Mesothelial cell of epicardium (in vitro differentiated cells): Measurements from ENCODE around the gene OLFML2B. TPM values are rescaled to one million over a fixed set of nuclear protein-coding genes. Genes with fewer than 3 reads are reported as not detected.
A peak's percentile ranks its signal among the peaks of the same experiment; 100 is the strongest.

Experiments used
- DNase-seq, 2 experiments: peaks; one replicate each; pipeline ENCODE4 v3.0.0; 2021; ENCODE audit warnings: low spot score in 2 of 2; ENCODE audit not compliant: unreplicated experiment in 2 of 2
- H3K27ac Mint-ChIP-seq: 2 replicates; pipeline ENCODE4 v1.8.0; 2021; ENCODE audit warnings: mixed read lengths
- H3K27me3 Mint-ChIP-seq: 2 replicates; pipeline ENCODE4 v1.8.0; 2021; ENCODE audit warnings: low read depth, mixed read lengths
- H3K36me3 Mint-ChIP-seq: 2 replicates; pipeline ENCODE4 v1.8.0; 2021; ENCODE audit warnings: mixed read lengths
- H3K4me1 Mint-ChIP-seq: 2 replicates; pipeline ENCODE4 v1.8.0; 2021; ENCODE audit warnings: mixed read lengths
- H3K4me3 Mint-ChIP-seq: 2 replicates; pipeline ENCODE4 v1.8.0; 2021; ENCODE audit warnings: mild to moderate bottlenecking, moderate library complexity, mixed read lengths
- H3K9me3 Mint-ChIP-seq: 2 replicates; pipeline ENCODE4 v1.8.0; 2021; ENCODE audit warnings: mixed read lengths
- CTCF ChIP-seq: fragments of 200-600 bp; sonication (generic); IDR thresholded peaks from one replicate; pipeline ENCODE4 v1.5.0; 2021; ENCODE audit warnings: antibody characterized with exemption; ENCODE audit not compliant: unreplicated experiment
- total RNA-seq: library from RNA; stranded (reverse); gene quantifications from 3 replicates; pipeline ENCODE4 v1.2.1, GENCODE V29; 2021

The OLFML2B gene
- total RNA-seq, 1 donor from 2014 or later: 4.4 TPM

- no peak for TF ChIP-seq CTCF
- Mint-ChIP-seq H3K9me3 (no peaks in the 10 kb centered on the region), H3K4me3 (no peak overlapping the region), H3K36me3 (peaks cover 12% of the 10 kb centered on the region), H3K27ac (no peak overlapping the region), H3K27me3 (peaks cover 6% of the 10 kb centered on the region), H3K4me1 (peaks cover 4% of the 10 kb centered on the region)
- DNase-seq: no peak
Observed at GRCh38 chr1:161970633-161971032, 53.0 kb downstream of the OLFML2B start.

- H3K4me1 Mint-ChIP-seq: peaks cover 4% of the 10 kb centered on the region
- no peaks in the 10 kb centered on the region for H3K9me3 Mint-ChIP-seq
- DNase-seq: no peak
- no peak overlapping the region for H3K4me3 Mint-ChIP-seq
- H3K27ac Mint-ChIP-seq: no peak overlapping the region
- peaks cover 12% of the 10 kb centered on the region for H3K36me3 Mint-ChIP-seq
- TF ChIP-seq CTCF: no peak
- peaks cover 6% of the 10 kb centered on the region for H3K27me3 Mint-ChIP-seq
Observed at GRCh38 chr1:161970036-161970435, 53.6 kb downstream of the OLFML2B start.

- peaks cover 14% of the 10 kb centered on the region for H3K36me3 Mint-ChIP-seq
- no peaks in the 10 kb centered on the region for H3K27me3 Mint-ChIP-seq
- no peak for DNase-seq
- H3K4me1 Mint-ChIP-seq: no peaks in the 10 kb centered on the region
- no peak overlapping the region for H3K27ac Mint-ChIP-seq
- no peaks in the 10 kb centered on the region for H3K9me3 Mint-ChIP-seq
- H3K4me3 Mint-ChIP-seq: no peak overlapping the region
- TF ChIP-seq CTCF: no peak
Observed at GRCh38 chr1:161966067-161966466, 57.6 kb downstream of the OLFML2B start.

- peak overlapping the region; percentile 76 for H3K27ac Mint-ChIP-seq
- no peak for DNase-seq
- H3K36me3 Mint-ChIP-seq: peaks cover 24% of the 10 kb centered on the region
- no peak for TF ChIP-seq CTCF
- no peaks in the 10 kb centered on the region for H3K4me1 Mint-ChIP-seq
- no peaks in the 10 kb centered on the region for H3K9me3 Mint-ChIP-seq
- H3K4me3 Mint-ChIP-seq: no peak overlapping the region
- peaks cover 6% of the 10 kb centered on the region for H3K27me3 Mint-ChIP-seq
Observed at GRCh38 chr1:161962091-161962887, 61.4 kb downstream of the OLFML2B start.

GRCh38 chr1:161958425-161958824, 65.2 kb downstream of the OLFML2B start:
- Mint-ChIP-seq H3K36me3 (peaks cover 17% of the 10 kb centered on the region), H3K4me1 (peaks cover 5% of the 10 kb centered on the region), H3K4me3 (no peak overlapping the region), H3K27ac (no peak overlapping the region), H3K9me3 (no peaks in the 10 kb centered on the region), H3K27me3 (peaks cover 11% of the 10 kb centered on the region)
- no peak for DNase-seq
- TF ChIP-seq CTCF: no peak

GRCh38 chr1:161956930-161957329, 66.7 kb downstream of the OLFML2B start:
- Mint-ChIP-seq H3K4me3 (no peak overlapping the region), H3K4me1 (peaks cover 5% of the 10 kb centered on the region)

More at GRCh38 chr1:161956930-161957329, 66.7 kb downstream of the OLFML2B start:
- Mint-ChIP-seq H3K36me3 (peaks cover 14% of the 10 kb centered on the region), H3K27ac (no peak overlapping the region), H3K27me3 (peaks cover 16% of the 10 kb centered on the region), H3K9me3 (no peaks in the 10 kb centered on the region)
- no peak for TF ChIP-seq CTCF
- DNase-seq: no peak
